ENCODE data around the gene NDEL1.

GRCh38 chr17:8439681-8440080 lies 4.0 kb downstream of the NDEL1 start:
- TF ChIP-seq EZH2 (IDR thresholded peaks at IDR 0.05; ENCODE audit: low read depth) (no peak), CTCF (conservative IDR thresholded peaks at IDR 0.05) (no peak)
